HCEC 1CT (cell line): ENCODE data around the gene ESPL1.
"Not testable (repeated sequence)": the region's sequence is repeated elsewhere in the genome, so short reads cannot be mapped to it uniquely, and the experiment has no call there.

Experiments used
- DNase-seq: peaks from one replicate; pipeline ENCODE4 v3.0.0-alpha.2; 2017

Gene ESPL1

DNA sequence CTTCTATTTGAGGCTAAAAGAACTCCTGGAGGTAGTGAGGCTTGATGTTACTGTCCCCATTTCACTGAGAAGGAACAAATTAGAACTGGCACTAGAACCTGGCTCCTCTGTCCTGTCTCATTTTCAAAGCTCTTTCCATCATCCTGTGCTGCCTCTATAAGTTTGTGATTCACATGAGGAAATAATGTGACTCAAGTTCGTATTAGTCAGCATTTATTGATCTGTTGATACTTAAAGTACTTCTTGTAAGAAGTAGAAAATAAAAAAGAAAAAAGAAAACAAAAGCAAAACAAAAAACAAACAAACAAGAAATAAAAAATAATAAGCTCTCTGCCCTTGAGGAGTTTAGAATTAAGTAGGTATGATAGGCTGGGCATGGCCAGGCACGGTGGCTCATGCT lies 2.3 kb upstream of the ESPL1 start:
- peak; percentile 18 for DNase-seq

DNA sequence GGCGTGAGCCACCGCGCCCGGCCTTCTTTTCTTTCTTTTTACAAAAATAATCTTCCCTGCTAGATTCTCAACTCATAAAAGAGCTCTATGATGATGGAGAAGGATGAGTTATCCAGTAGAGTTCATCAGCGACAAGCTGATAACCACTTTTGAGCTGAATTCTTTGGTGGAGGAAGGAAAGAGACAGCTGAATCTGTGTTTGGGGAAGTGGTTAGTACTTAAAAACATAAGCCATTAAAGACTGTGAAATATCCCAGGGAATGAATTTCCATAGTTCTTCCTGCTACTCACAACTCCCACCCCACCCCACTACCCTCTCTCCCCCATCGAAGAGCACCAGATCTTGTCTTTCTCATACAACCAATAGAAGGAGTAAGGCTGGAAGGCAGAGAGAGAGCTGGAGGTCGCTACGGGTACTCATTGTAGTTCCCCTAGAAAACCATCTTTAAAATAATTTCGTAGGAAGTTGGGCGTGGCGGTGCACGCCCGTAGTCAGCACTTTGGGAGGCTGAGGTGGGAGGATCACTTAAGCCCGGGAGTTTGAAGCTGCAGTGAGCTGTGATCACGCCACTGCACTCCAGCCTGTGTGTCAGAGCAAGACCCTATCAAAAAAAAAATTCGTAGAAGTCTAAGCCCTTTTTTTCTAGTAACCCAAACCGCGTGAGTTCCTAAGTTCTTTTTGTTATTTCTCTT lies 647 bp upstream of the ESPL1 start:
- no peak for DNase-seq

DNA sequence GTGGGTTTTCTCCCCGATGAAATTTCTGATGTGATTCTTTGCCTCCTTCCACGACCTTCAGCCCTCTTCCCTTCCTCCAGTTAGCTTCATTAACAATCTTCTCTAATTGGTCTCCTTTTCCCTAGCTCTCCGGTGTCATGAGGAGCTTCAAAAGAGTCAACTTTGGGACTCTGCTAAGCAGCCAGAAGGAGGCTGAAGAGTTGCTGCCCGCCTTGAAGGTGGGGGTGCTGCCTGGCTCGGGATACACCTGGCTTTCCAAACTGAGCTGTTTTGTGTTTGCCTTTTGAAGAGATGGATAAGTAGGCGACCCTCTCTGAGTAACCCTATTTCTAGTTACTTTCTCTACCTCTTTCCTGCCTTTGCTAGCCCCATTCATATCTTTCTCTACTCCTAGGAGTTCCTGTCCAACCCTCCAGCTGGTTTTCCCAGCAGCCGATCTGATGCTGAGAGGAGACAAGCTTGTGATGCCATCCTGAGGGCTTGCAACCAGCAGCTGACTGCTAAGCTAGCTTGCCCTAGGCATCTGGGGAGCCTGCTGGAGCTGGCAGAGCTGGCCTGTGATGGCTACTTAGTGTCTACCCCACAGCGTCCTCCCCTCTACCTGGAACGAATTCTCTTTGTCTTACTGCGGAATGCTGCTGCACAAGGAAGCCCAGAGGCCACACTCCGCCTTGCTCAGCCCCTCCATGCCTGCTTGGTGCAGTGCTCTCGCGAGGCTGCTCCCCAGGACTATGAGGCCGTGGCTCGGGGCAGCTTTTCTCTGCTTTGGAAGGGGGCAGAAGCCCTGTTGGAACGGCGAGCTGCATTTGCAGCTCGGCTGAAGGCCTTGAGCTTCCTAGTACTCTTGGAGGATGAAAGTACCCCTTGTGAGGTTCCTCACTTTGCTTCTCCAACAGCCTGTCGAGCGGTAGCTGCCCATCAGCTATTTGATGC lies 797 bp downstream of the ESPL1 start:
- peak; percentile 12 for DNase-seq

DNA sequence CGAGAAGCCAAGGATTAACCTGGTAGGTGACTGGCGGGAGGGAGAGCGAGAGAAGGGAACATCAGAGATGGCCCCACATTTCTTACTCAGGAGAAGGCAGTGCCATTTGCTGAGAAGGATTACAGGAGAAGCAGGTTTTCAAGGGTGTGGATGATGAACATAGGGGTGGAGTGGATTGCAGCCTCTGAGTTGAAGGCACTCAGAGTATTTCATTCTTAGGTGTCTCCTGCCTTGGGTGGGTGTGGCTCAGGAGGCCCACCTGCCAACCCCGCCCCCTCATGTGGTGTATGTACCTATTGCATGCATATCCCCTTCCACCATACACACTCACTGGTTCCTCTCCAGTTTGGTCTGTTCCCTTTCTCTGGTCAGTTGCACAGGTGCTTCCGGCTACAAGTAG lies 6.3 kb downstream of the ESPL1 start:
- DNase-seq, result no peak

DNA sequence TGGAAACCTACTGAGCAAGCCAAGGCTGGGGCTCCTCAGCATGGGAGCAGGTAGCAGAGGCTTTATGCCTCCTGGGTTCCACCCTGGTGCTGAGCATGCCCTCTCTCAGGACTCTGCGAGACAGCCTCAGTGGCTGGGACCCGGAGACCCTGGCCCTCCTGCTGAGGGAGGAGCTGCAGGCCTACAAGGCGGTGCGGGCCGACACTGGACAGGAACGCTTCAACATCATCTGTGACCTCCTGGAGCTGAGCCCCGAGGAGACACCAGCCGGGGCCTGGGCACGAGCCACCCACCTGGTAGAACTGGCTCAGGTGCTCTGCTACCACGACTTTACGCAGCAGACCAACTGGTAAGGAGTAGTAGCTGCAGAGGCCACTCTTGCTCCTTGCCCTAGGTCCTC lies 8.4 kb downstream of the ESPL1 start:
- no peak for DNase-seq

DNA sequence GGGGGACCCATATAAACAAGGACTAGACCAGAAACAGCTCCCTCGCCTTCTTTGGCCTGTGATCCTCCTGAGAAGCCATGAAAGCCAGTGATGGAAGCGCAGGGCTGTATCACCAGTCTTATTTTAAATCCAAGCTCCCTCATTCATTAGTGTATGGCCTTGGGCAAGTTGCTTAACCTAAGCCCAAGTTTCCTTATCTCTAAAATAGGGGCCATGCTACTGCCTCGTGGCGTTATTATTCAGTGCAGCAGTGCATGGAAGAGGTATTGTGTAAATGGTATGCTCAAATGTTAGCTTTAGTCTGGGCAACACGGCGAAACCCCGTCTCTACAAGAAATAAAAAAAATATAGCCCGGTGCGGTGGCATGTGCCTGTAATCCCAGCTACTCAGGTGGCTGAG lies 9.9 kb downstream of the ESPL1 start:
- no peak for DNase-seq

DNA sequence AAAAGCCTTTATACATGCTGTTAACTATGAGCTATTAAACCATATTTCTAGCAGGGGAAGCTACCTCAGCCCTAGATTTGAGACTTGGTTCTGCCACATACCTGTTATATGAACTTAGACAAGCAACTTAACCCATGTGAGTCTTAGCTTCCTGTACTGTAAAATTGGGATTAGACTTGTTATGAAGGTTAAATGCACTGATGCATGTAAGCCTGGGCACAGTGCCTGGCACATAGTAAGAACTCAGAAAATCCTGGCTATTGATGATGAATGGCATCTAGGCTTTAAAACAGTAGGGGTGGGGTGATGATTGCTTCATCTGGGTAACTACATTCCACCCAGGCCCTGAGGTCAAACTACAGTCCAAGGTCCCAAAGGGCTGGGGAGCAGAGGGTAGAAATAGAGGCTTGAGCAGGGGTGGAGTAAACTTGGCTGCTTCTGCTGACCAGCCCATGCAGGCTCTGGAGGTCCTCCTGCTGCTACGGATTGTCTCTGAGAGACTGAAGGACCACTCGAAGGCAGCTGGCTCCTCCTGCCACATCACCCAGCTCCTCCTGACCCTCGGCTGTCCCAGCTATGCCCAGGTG lies 11.3 kb downstream of the ESPL1 start:
- DNase-seq, result no peak

DNA sequence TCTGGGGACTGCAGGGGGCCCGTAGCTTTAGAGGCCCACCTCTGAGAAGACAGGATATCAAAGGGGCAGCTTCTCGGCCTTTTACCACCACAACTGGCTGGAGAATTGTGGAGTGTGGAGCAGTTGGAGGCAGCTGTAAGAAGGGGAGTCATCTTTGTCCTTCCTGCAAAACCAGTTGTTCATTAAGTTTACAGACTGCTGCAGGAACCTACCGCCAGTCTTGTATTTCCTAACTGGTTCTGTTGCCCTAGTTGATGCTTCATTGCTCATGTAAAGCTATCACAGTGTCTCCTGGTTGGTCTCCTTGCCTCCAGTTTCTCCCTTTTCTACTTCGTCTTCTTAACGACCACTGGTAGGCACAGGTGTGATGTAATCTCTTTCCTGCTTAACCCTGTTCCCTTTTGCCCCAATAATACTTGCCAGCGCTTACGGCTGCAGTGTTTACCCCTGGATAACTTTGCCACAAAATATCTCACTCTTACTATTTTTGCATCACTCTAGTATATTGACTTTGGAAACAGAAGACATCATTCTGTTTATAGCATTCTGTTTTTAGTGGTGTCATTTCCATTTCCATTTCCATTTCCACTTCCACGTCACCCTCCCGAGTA lies 11.9 kb downstream of the ESPL1 start:
- no peak for DNase-seq

DNA sequence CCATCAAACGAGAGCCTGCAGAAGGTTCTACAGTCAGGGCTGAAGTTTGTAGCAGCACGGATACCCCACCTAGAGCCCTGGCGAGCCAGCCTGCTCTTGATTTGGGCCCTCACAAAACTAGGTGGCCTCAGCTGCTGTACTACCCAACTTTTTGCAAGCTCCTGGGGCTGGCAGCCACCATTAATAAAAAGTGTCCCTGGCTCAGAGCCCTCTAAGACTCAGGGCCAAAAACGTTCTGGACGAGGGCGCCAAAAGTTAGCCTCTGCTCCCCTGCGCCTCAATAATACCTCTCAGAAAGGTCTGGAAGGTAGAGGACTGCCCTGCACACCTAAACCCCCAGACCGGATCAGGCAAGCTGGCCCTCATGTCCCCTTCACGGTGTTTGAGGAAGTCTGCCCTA lies 18.3 kb downstream of the ESPL1 start:
- DNase-seq, result no peak

DNA sequence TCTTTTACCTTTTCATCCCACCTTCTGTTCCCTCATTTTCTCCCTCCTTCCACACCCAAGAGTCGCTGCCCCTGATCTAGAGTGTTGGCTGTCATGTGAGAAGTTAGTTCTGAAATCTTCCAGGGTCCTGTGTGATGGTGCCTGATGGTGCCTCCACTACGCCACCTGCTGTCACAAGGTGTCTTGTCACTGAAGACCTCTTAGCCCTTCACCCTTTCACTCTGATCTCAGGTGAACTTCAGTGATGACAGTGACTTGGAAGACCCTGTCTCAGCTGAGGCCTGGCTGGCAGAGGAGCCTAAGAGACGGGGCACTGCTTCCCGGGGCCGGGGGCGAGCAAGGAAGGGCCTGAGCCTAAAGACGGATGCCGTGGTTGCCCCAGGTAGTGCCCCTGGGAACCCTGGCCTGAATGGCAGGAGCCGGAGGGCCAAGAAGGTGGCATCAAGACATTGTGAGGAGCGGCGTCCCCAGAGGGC lies 19.7 kb downstream of the ESPL1 start:
- DNase-seq, result peak; percentile 18

DNA sequence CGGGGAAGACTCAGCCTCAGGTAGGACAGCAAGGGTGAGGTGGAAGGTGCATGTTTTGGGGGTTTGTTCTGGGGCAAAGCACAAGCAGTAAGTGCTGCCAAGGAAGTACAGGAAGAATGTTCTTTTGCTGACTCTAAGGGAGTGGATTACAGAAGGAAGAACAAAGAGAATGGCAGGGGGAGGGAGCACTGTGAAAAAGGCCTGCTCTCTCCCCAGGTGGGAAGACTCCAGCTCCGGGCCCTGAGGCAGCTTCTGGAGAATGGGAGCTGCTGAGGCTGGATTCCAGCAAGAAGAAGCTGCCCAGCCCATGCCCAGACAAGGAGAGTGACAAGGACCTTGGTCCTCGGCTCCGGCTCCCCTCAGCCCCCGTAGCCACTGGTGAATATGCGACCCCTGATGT lies 20.2 kb downstream of the ESPL1 start:
- DNase-seq, result no peak

DNA sequence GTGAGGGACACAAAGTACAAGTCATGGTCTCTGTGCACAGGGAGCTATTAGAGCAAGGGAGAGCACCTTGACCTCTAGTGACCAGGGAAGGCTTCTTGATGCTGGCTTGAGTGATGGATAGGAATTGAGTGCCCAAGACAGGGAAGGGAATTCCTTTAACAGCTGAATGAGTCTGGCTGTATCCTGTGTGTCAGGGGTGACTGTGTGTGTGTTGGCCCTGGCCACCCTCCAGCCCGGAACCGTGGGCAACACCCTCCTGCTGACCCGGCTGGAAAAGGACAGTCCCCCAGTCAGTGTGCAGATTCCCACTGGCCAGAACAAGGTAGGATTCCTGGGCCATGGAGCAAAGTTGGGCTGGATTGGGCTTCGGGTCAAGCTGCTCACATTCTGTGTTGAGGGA lies 21.8 kb downstream of the ESPL1 start:
- peak; percentile 59 for DNase-seq

DNA sequence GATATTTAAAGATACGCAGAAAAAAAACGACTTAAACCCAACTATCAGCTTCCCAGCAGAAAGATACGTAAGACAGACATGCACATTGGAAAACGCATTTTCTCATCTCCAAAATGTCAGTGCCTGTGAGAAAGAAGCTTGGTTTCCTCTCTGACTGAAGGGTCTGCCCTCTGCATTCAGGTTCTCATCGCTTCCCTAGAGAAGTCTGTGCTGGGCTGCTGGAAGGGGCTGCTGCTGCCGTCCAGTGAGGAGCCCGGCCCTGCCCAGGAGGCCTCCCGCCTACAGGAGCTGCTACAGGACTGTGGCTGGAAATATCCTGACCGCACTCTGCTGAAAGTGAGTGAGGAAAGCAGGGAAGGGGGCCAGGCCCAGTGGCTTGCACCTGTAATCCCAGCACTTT lies 22.6 kb downstream of the ESPL1 start:
- no peak for DNase-seq

DNA sequence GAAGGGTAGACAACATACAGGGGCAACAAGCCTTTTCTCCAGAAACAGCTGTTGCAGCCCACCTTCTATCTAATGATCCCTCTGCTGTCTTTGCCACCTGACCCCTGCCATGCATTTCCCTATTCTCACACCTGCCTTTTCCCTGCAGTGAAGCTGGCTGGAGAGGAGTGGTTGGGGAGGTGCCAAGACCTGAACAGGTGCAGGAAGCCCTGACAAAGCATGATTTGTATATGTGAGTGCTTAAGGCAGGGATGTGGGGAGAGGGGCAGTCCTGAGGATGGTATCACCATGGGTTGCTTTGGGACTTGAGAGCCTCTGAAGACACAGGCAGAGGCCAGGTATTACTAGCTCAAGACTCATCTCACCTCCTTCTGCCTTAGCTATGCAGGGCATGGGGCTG lies 24.3 kb downstream of the ESPL1 start:
- no peak for DNase-seq

DNA sequence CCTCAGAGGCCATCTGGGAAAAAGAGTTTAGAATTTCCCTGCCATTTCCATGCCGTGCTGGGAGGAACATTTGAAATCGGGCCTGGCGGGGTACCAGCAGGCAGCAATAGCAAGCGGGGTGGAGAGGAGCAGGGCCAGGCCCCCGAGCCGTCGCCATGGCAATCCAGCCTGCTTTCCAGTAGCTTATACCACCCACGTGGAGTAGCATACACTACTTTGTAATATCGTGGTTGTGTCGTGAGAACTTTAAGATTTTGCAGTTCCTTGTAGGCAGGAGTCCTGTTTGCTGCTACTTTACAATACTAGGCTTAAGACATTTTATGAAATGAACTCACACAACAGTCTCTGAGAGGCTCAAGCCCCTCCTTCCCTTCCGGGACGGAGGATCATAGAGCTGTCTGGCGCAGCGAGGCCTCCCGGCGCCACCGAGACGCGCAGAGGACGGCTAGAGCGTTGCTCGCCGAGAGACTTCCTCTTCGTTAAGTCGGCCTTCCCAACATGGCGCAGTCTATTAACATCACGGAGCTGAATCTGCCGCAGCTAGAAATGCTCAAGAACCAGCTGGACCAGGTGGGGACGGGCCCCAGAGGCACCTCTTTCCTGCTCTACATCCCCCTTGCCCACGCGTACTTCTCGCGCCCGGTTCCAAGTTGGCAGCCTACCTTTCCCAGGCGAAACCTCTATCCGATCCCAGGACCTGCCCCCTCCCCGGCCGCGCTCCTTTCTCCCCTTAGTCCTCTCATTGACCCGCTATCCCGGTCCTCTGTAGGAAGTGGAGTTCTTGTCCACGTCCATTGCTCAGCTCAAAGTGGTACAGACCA lies 27.2 kb downstream of the ESPL1 start, which contains the start of gene PFDN5:
Gene PFDN5 (plus strand): TSS at position 473 of the 821 bp plus-strand sequence. CDS start 26 bp downstream, at position 499.
- DNase-seq, result peak; percentile 84

DNA sequence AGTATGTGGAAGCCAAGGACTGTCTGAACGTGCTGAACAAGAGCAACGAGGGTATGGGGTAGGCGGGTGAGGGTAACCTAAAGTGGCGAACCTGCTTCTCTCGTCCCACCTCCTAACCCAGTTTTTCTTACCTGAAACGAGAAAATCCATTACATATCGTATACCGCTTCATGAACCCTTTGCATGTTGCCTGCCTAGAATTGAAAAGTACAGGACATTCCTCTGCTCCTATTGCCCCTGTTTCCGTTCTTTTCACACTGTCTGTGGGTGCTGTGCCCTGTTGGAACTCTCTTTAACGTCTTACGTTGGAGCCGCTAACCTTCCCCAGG lies 27.8 kb downstream of the ESPL1 start:
- DNase-seq, result no peak

DNA sequence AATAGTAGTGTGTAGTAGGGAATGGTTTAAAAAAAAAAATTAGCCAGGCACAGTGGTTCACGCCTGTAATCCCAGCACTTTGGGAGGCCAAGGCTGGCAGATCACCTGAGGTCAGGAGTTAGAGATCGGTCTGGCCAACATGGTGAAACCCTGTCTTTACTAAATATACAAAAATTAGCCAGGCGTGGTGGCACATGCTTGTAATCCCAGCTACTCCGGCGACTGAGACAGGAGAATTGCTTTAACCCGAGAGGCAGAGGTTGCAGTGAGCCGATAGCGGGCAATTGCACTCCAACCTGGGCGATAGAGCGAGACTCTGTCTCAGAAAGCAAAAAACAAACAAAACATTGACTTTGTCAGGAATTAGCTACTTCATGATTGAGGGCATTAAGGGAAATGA lies 29.0 kb downstream of the ESPL1 start:
- DNase-seq, result not testable (repeated sequence)

DNA sequence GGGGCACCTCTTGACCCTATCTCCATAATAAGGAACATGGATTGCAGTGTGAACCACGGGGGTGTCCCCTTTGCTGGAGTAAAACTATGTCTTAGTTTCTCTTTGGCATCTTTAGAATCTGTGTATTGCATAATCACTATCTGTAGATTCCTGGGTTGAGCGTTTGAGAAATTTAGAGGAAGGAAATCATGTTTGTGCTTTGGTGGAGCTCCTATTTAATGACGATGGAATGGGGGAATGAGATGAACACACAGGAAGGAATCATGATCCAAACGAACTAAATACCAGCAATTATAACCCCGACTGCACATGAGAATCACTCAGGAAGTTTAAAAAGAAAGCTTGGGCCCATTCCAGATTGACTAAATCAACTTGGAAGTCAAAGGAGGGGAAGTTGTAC lies 30.1 kb downstream of the ESPL1 start:
- peak; percentile 83 for DNase-seq

DNA sequence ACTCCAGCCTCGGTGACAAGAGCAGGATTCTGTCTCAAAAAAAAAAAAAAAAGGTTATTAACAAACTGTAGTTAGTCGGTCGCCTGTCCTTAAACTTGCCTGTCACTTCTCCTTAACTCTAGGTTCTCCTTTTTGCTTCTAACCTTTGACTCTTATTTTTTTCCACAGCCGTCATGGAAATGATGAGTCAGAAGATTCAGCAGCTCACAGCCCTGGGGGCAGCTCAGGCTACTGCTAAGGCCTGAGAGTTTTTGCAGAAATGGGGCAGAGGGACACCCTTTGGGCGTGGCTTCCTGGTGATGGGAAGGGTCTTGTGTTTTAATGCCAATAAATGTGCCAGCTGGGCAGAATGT lies 31.0 kb downstream of the ESPL1 start:
- peak; percentile 81 for DNase-seq

DNA sequence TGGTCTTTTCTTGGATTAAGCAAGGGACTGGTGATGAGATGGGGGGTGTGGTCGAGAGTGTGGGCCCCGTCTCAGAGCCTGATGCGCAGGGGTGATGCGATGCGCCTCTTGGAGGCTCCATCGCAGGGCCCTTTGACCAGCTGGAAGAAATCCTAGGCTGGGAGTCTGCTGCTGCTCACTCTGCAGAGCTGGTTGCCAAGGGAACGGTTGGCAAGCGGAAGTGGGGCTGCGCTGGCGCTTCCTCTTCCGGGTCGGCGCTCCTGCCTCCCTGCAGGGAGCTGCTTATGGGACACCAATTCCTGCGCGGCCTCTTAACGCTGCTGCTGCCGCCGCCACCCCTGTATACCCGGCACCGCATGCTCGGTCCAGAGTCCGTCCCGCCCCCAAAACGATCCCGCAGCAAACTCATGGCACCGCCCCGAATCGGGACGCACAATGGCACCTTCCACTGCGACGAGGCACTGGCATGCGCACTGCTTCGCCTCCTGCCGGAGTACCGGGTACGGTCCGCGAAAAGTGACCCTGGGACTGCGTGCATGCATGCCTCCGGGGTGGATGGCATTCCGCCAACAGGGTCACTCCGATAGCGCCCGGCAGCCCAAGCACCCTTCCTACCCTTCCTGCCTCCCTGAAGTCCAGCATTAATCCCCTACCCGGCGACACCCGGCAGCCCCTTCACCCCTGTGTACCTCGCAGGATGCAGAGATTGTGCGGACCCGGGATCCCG lies 31.5 kb downstream of the ESPL1 start, which contains the start of gene MYG1:
Gene MYG1 (plus strand): TSS at position 242 of the 727 bp plus-strand sequence. CDS start 43 bp downstream, at position 285.
- DNase-seq, result peak; percentile 89

DNA sequence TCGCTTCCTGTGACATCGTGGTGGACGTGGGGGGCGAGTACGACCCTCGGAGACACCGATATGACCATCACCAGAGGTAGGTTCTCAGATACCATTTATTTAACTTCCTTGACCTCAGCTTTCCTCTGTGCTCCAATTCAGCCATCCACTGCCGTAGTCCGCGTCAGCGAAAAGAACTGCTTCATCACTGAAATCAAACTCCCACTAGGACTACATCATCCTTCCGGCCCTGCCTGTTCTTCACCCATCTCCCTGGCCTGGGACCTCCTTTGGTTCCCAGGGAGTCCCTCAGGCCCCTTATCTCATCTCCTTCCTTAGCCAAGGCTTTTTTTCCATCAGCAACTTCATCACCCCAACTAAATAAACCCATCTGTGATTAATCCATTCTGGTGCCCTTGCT lies 32.1 kb downstream of the ESPL1 start:
- DNase-seq, result peak; percentile 37

DNA sequence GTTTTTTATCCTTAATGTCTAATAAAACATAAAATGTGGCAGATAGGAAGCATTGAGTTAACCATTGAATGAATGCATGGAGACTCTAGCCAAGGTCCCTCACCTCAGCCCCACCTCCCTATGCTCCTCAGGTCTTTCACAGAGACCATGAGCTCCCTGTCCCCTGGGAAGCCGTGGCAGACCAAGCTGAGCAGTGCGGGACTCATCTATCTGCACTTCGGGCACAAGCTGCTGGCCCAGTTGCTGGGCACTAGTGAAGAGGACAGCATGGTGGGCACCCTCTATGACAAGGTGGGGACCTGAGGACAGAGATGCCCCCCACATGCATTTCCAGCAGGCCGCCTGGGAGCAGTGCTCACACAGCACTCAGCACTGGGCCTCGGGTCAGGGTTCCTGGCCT lies 34.8 kb downstream of the ESPL1 start:
- DNase-seq, result no peak
